COR-L47 (cell line): Measurements from ENCODE around the gene ST3GAL3.
"Not testable (repeated sequence)": the region's sequence is repeated elsewhere in the genome, so short reads cannot be mapped to it uniquely, and the experiment has no call there.

Source experiments
- DNase-seq: peaks from one replicate; lab custom pipeline; 2025; lab: John Stamatoyannopoulos, UW

ST3GAL3 gene

GRCh38 chr1:43703836-43704235, 3.5 kb upstream of the ST3GAL3 start:
- DNase-seq: no peak

- DNase-seq: no peak
Observed at GRCh38 chr1:43704838-43705237, 2.5 kb upstream of the ST3GAL3 start.

- DNase-seq: no peak
Observed at GRCh38 chr1:43705334-43705733, 2.0 kb upstream of the ST3GAL3 start.

- DNase-seq: no peak
Observed at GRCh38 chr1:43705982-43706597, 1.2 kb upstream of the ST3GAL3 start.

GRCh38 chr1:43706598-43707189, 642 bp upstream of the ST3GAL3 start:
- no peak for DNase-seq

GRCh38 chr1:43708002-43708410, 670 bp downstream of the ST3GAL3 start:
- DNase-seq: no peak

GRCh38 chr1:43711049-43711448, 3.7 kb downstream of the ST3GAL3 start:
- DNase-seq: no peak

GRCh38 chr1:43711524-43712386, 4.4 kb downstream of the ST3GAL3 start:
- DNase-seq: no peak

GRCh38 chr1:43716559-43717281, 9.4 kb downstream of the ST3GAL3 start:
- no peak for DNase-seq

- DNase-seq: no peak
Observed at GRCh38 chr1:43719063-43719462, 11.7 kb downstream of the ST3GAL3 start.

GRCh38 chr1:43719670-43720419, 12.5 kb downstream of the ST3GAL3 start:
- not testable (repeated sequence) for DNase-seq

GRCh38 chr1:43722810-43723209, 15.5 kb downstream of the ST3GAL3 start:
- DNase-seq: no peak

GRCh38 chr1:43729816-43730463, 22.6 kb downstream of the ST3GAL3 start:
- no peak for DNase-seq

- DNase-seq: peak; percentile 7
Observed at GRCh38 chr1:43731867-43732531, 24.7 kb downstream of the ST3GAL3 start.

GRCh38 chr1:43736819-43737218, 29.5 kb downstream of the ST3GAL3 start:
- no peak for DNase-seq

GRCh38 chr1:43742026-43742425, 34.7 kb downstream of the ST3GAL3 start:
- DNase-seq: no peak

GRCh38 chr1:43743206-43743605, 35.9 kb downstream of the ST3GAL3 start:
- no peak for DNase-seq

- DNase-seq: no peak
Observed at GRCh38 chr1:43747736-43748135, 40.4 kb downstream of the ST3GAL3 start.

GRCh38 chr1:43750083-43750482, 42.7 kb downstream of the ST3GAL3 start:
- DNase-seq: no peak

GRCh38 chr1:43753422-43753821, 46.1 kb downstream of the ST3GAL3 start:
- DNase-seq: no peak

GRCh38 chr1:43754892-43755291, 47.6 kb downstream of the ST3GAL3 start:
- no peak for DNase-seq
